HEK293T (cell line): ENCODE data around the gene KCNJ1.

ENCODE experiments used
- CTCF ChIA-PET: fragments of 350-600 bp; formaldehyde crosslinking; extraction: SDS; loops from one replicate; lab custom pipeline; 2021; ENCODE audit warnings: antibody characterized with exemption, inconsistent platforms; lab: Yijun Ruan, JAX
- POLR2A ChIA-PET: fragments of 350-600 bp; formaldehyde crosslinking; extraction: SDS; loops from one replicate; lab custom pipeline; 2020; ENCODE audit warnings: antibody characterized with exemption, inconsistent platforms; lab: Yijun Ruan, JAX
- DNase-seq: peaks from one replicate; pipeline ENCODE4 v3.0.0; 2012; ENCODE audit warnings: mixed read lengths; ENCODE audit errors: extremely low spot score
- ARNT ChIP-seq: fragments of 450-650 bp; IDR thresholded peaks from 2 replicates; pipeline ENCODE4 v1.6.1; 2017; ENCODE audit warnings: mild to moderate bottlenecking
- BHLHE40 ChIP-seq: fragments of 450-650 bp; IDR thresholded peaks from 2 replicates; pipeline ENCODE4 v1.6.1; 2016; ENCODE audit warnings: mild to moderate bottlenecking, moderate library complexity, borderline replicate concordance
- CTBP1 ChIP-seq: fragments of 450-650 bp; IDR thresholded peaks from 2 replicates; pipeline ENCODE4 v1.6.1; 2016; ENCODE audit warnings: borderline replicate concordance
- ELF4 ChIP-seq: fragments of 450-650 bp; IDR thresholded peaks from 2 replicates; pipeline ENCODE4 v1.6.1; 2017; ENCODE audit warnings: antibody characterized with exemption
- FOXA1 ChIP-seq: fragments of 450-650 bp; IDR thresholded peaks from 2 replicates; pipeline ENCODE4 v1.6.1; 2016; ENCODE audit warnings: mild to moderate bottlenecking
- FOXK2 ChIP-seq: fragments of 450-650 bp; IDR thresholded peaks from 2 replicates; pipeline ENCODE4 v1.6.1; 2016; ENCODE audit warnings: mild to moderate bottlenecking
- FOXM1 ChIP-seq: fragments of 450-650 bp; IDR thresholded peaks from 2 replicates; pipeline ENCODE4 v1.6.1; 2017; ENCODE audit warnings: mild to moderate bottlenecking, borderline replicate concordance
- HDGF ChIP-seq: fragments of 450-650 bp; IDR thresholded peaks from 2 replicates; pipeline ENCODE4 v1.6.1; 2017; ENCODE audit warnings: antibody characterized with exemption, borderline replicate concordance
- L3MBTL2 ChIP-seq: fragments of 450-650 bp; conservative IDR thresholded peaks from 2 replicates; pipeline ENCODE4 v1.6.1; 2016; ENCODE audit warnings: mild to moderate bottlenecking
- LEF1 ChIP-seq: fragments of 450-650 bp; IDR thresholded peaks from 2 replicates; pipeline ENCODE4 v1.6.1; 2017; ENCODE audit warnings: mild to moderate bottlenecking, borderline replicate concordance
- NFRKB ChIP-seq: fragments of 450-650 bp; IDR thresholded peaks from 2 replicates; pipeline ENCODE4 v1.6.1; 2016; ENCODE audit warnings: mild to moderate bottlenecking, moderate library complexity
- SP1 ChIP-seq: fragments of 450-650 bp; IDR thresholded peaks from 2 replicates; pipeline ENCODE4 v1.6.1; 2017
- SUZ12 ChIP-seq: fragments of 450-650 bp; IDR thresholded peaks from 2 replicates; pipeline ENCODE4 v1.6.1; 2016; ENCODE audit warnings: mild to moderate bottlenecking
- TARDBP ChIP-seq: fragments of 450-650 bp; IDR thresholded peaks from 2 replicates; pipeline ENCODE4 v1.6.1; 2016
- ZNF384 ChIP-seq: fragments of 450-650 bp; IDR thresholded peaks from 2 replicates; pipeline ENCODE4 v1.6.1; 2016
- TF ChIP-seq, protein P1 (sequence below): fragments of 450-650 bp; IDR thresholded peaks from 2 replicates; pipeline ENCODE4 v1.6.1; 2016

KCNJ1 gene

DNA sequence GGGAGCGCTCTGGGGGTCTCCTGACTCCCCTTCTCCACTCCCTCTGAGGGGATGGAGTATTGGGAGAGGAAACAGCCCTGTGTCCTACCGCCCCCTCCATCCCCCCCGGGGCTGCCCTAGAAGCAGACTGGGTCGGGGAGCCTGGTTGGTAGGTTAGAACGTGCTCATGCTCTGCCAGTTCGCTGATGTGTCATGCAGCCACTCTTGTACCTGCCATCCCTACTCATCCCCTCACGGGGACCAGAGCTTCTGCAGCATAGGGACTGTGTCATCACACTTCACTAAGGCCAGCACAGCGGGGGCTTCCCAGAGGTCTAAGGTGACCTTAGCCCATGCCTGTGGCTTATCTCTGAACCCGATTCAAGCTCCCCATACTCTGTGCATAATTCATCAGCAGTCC is 4.7 kb downstream of the KCNJ1 start:
- ChIA-PET CTCF (interaction anchor here (0.6 kb wide), 1 partner anchor 124 kb away, joined by 3 read pairs; no protein-coding TSS in a partner anchor), POLR2A (no interaction called here)
- TF ChIP-seq NFRKB, result no peak
- no peak for TF ChIP-seq FOXA1
- no peak for TF ChIP-seq CTBP1
- no peak for TF ChIP-seq BHLHE40
- TF ChIP-seq HDGF, result no peak
- TF ChIP-seq FOXK2, result no peak
- TF ChIP-seq TARDBP, result no peak
- no peak for TF ChIP-seq FOXM1
- no peak for TF ChIP-seq ELF4
- no peak for TF ChIP-seq ZNF384
- no peak for TF ChIP-seq SP1
- TF ChIP-seq, protein P1, sequence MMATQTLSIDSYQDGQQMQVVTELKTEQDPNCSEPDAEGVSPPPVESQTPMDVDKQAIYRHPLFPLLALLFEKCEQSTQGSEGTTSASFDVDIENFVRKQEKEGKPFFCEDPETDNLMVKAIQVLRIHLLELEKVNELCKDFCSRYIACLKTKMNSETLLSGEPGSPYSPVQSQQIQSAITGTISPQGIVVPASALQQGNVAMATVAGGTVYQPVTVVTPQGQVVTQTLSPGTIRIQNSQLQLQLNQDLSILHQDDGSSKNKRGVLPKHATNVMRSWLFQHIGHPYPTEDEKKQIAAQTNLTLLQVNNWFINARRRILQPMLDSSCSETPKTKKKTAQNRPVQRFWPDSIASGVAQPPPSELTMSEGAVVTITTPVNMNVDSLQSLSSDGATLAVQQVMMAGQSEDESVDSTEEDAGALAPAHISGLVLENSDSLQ, result no peak
- TF ChIP-seq SUZ12, result no peak
- no peak for TF ChIP-seq L3MBTL2
- no peak for TF ChIP-seq ARNT
- TF ChIP-seq LEF1, result no peak
- DNase-seq, result no peak

DNA sequence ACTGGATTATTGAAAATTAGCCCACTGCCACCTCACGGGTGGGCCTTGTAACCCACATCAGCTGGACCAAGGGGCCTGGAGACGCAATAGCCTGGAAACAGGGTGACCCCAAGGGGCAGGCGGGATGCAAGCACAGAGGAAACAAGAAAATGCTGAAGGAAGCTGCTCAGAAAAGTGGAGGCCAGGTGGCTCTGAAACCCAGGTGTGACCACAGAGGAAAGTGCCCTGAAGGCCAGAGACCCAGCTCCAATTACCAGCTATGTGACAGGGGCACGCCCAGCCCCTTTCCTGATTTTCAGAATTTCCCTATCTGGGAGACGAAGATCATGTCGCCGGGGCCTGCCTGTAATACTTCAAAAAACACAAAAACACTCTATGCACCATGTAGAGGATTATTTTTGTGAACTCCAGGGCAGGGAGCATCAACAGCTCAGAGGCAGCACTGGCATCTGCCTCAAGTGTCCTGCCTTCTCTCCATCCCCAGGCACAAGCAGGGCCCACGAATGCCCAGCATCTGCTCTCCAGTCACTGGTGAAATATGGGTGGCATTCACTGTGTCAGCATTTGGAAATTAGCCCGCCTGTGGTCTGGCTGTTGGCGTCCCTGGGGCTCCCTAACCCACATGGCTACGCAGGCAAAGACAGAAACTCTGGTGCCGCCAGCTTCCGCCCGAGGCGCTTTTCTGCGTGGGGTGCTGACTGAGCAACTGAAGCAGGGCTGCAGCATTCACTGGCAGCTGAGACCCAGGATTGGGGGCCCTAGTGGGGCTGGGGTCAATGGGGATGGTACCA is 6.3 kb downstream of the KCNJ1 start:
- POLR2A ChIA-PET, result no interaction called here
- TF ChIP-seq CTBP1, result no peak
- no peak for TF ChIP-seq HDGF
- no peak for TF ChIP-seq SP1
- no peak for TF ChIP-seq ARNT
- TF ChIP-seq FOXM1, result no peak
- TF ChIP-seq L3MBTL2, result no peak
- no peak for TF ChIP-seq TARDBP
- no peak for TF ChIP-seq ZNF384
- no peak for TF ChIP-seq SUZ12
- TF ChIP-seq BHLHE40, result no peak
- no peak for TF ChIP-seq FOXK2
- no peak for TF ChIP-seq FOXA1
- no peak for TF ChIP-seq LEF1
- DNase-seq, result no peak

DNA sequence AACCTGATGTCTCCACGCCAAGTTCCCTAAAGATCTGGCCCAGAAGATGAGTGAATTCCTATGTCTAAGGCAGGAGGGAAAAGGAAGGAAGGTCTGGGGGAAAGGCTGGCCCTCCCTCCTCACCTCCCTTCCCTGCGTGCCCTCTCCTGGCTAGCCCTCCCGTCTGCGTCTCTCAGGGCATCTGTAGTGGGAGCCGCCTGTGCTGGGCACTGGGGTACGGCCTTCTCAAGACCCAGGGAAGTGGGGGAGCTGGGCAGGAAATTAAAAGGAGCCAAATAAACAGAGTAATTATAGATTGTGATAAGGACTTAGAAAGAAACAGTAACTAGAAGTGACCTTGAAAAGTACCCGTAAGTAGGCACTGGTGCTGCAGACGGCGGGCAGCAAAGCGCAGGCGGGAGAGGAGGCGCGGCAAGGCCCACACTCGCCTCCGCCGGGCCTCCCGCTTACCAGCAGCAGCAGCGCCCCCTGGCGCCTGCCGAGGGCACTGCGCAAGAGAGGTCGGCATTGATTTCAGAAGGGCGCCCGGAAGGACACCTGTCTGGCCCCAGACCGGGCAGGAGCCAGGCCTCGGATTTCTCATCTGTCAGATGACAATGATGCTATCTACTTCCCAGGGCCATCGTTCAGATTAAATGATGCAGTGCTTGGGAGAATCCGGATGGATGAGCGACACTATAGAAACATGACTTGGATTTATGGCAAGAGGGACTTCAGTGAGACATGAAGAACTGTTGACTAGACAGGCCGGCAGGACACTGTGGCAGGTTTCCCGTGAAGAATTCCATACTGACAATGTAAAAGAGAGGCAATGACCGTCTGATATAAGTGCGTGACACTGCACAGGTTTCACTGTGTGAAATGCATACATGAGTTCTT is 7.3 kb downstream of the KCNJ1 start:
- CTCF ChIA-PET, result no interaction called here
- POLR2A ChIA-PET, result no interaction called here
- peak; percentile 77 for DNase-seq
- no peak for TF ChIP-seq ARNT
- no peak for TF ChIP-seq SUZ12
- TF ChIP-seq BHLHE40, result no peak
- no peak for TF ChIP-seq FOXK2
- no peak for TF ChIP-seq FOXM1
- TF ChIP-seq, protein P1, result no peak
- no peak for TF ChIP-seq NFRKB
- no peak for TF ChIP-seq LEF1
- TF ChIP-seq ELF4, result no peak
- no peak for TF ChIP-seq SP1

More for the DNA sequence above, 6.3 kb downstream of the KCNJ1 start:
- CTCF ChIA-PET, result no interaction called here

DNA sequence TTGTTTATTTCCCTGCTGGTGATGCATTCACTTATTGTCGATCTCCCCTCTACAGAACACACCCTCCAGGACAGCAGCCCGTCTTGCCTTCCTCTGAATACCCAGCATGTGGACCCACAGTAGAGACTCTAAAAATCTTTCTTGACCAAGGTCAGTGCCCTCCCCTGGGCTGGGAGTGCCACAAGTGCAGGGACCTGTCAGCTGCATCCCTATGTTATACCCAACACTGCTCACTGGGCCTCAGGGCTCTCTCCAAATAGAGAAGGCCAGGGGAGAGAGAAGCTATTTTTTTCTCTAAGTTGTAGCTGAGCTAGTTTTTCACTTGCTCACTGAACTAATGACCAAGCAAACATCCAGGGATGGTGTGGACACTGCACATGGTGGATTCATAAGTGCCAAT is 9.8 kb downstream of the KCNJ1 start:
- POLR2A ChIA-PET, result no interaction called here
- CTCF ChIA-PET, result interaction anchor here (1.6 kb wide), 1 partner anchor 8 kb away, joined by 4 read pairs; no protein-coding TSS in a partner anchor
- TF ChIP-seq FOXA1 (no peak), L3MBTL2 (no peak), LEF1 (no peak), NFRKB (no peak), ARNT (no peak), CTBP1 (no peak), FOXK2 (no peak)
- DNase-seq, result no peak

DNA sequence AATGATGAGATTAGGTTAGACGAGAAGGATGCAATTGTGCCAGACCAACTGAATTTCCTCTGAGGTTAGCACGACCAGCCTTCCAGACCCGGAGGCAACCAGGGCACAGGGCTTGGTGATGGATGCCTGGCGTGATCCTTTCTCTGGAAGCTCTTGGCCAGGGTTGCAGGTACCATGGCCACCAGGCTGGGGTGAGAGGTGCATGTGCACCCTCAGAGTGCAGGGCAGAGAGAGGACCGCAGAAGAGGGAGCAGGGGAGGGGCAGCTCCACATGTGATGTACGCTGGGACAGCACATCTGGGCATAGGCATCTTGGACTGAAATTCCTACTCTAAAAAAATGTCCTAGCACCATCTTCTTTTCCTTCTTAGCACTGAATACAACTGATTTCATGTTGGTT is 10.9 kb downstream of the KCNJ1 start:
- TF ChIP-seq FOXM1 (no peak), FOXA1 (no peak), SUZ12 (no peak), SP1 (no peak)
- DNase-seq, result no peak
- ChIA-PET CTCF (no interaction called here), POLR2A (no interaction called here)

DNA sequence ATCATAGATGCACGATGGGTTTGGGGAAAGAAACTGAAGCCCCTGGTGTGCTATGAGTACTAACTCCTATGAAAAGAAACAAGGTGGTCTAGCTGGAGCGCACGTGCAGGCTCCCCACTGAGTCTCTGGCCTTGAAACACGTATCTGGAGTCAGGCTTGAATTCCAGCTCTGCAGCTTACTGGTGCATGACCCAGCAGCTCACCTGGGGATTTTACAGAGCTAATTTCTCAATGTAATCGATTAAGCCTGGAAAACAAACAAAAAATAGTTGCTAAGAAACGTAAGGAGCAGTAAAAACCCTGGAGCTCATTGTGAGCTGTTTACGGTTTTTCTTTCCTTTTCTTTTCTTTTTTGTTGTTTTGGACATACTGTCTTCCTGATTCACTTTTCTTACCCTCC is 12.3 kb downstream of the KCNJ1 start:
- POLR2A ChIA-PET, result no interaction called here
- no peak for DNase-seq
- CTCF ChIA-PET, result no interaction called here
- no peak for TF ChIP-seq NFRKB
- TF ChIP-seq FOXA1, result no peak
- TF ChIP-seq ELF4, result no peak
- TF ChIP-seq HDGF, result no peak
- no peak for TF ChIP-seq TARDBP
- no peak for TF ChIP-seq FOXM1
